ENCODE measurements around the gene HIC1. TPM values are rescaled to one million over a fixed set of nuclear protein-coding genes. Genes with fewer than 3 reads are reported as not detected.

The HIC1 gene
- total RNA-seq, 1 experiment from 2014 or later = 1.4 TPM

GRCh38 chr17:2094891-2095535 is 40.1 kb downstream of the HIC1 start:
- peak; percentile 69; the same call in 1 of the 2 replicates for ATAC-seq
- Histone ChIP-seq H3K27ac (ENCODE audit: low read length) (no peak overlapping the region), H3K36me3 (ENCODE audit: control insufficient read depth, insufficient read depth, low read length) (no peaks in the 10 kb centered on the region), H3K27me3 (ENCODE audit: control insufficient read depth, insufficient read depth, low read length) (no peaks in the 10 kb centered on the region), H3K4me1 (ENCODE audit: control insufficient read depth, insufficient read depth, low read length) (peaks cover 3% of the 10 kb centered on the region; the same call in 1 of the 2 replicates), H3K9me3 (ENCODE audit: control insufficient read depth, insufficient read depth, low read depth, low read length) (no peaks in the 10 kb centered on the region), H3K4me3 (ENCODE audit: low read depth in 2 of 2, low read length in 2 of 2) (no peak overlapping the region)
- in situ Hi-C loops (cut with HindIII; ENCODE audit: low pct_unique_long_range_greater_than_20kb, low sequenced_read_pairs) (no loop called here), intact Hi-C loops (cut with micrococcal nuclease; ENCODE audit: unreplicated experiment) (no loop called here)
- no peak for DNase-seq (ENCODE audit: low read depth, low spot score)
- TF ChIP-seq CTCF (IDR thresholded peaks at IDR 0.05) = no peak
- TF ChIP-seq SIN3A (IDR thresholded peaks at IDR 0.05; ENCODE audit: borderline replicate concordance, insufficient read depth, low read depth, low read length) = no peak
- no peak for TF ChIP-seq REST (IDR thresholded peaks at IDR 0.05; ENCODE audit: insufficient read depth in 1 of 2, low read depth in 2 of 2, low read length in 1 of 2)
- TF ChIP-seq POLR2AphosphoS5 (IDR thresholded peaks at IDR 0.05; ENCODE audit: low read depth, low read length) = no peak
- TF ChIP-seq TCF7L2 (IDR thresholded peaks at IDR 0.05; ENCODE audit: low read depth, low read length) = no peak
- ChIA-PET CTCF (interaction anchor here (0.6 kb wide), 1 partner anchor 1568 kb away, joined by 3 read pairs; no protein-coding TSS in a partner anchor), POLR2A (no interaction called here)
- no TSS peak for BruUV-seq (replicated peaks)

GRCh38 chr17:2095536-2095910 is 40.6 kb downstream of the HIC1 start:
- in situ Hi-C loops (cut with HindIII; ENCODE audit: low pct_unique_long_range_greater_than_20kb, low sequenced_read_pairs) (no loop called here), intact Hi-C loops (cut with micrococcal nuclease; ENCODE audit: unreplicated experiment) (no loop called here)
- no peaks in the 10 kb centered on the region for H3K9me3 ChIP-seq (ENCODE audit: control insufficient read depth, insufficient read depth, low read depth, low read length)
- H3K27ac ChIP-seq (ENCODE audit: low read length) = no peak overlapping the region
- DNase-seq (ENCODE audit: low read depth, low spot score) = no peak
- TF ChIP-seq CTCF (IDR thresholded peaks at IDR 0.05) (no peak), TCF7L2 (IDR thresholded peaks at IDR 0.05; ENCODE audit: low read depth, low read length) (no peak), REST (IDR thresholded peaks at IDR 0.05; ENCODE audit: insufficient read depth in 1 of 2, low read depth in 2 of 2, low read length in 1 of 2) (no peak), POLR2AphosphoS5 (IDR thresholded peaks at IDR 0.05; ENCODE audit: low read depth, low read length) (no peak), SIN3A (IDR thresholded peaks at IDR 0.05; ENCODE audit: borderline replicate concordance, insufficient read depth, low read depth, low read length) (no peak)
- no TSS peak for BruUV-seq (replicated peaks)
- ChIA-PET POLR2A (no interaction called here), CTCF (interaction anchor here (0.6 kb wide), 1 partner anchor 1567 kb away, joined by 3 read pairs; no protein-coding TSS in a partner anchor)
- peaks cover 3% of the 10 kb centered on the region; the same call in 1 of the 2 replicates for H3K4me1 ChIP-seq (ENCODE audit: control insufficient read depth, insufficient read depth, low read length)
- H3K4me3 ChIP-seq (ENCODE audit: low read depth in 2 of 2, low read length in 2 of 2) = no peak overlapping the region
- no peaks in the 10 kb centered on the region for H3K36me3 ChIP-seq (ENCODE audit: control insufficient read depth, insufficient read depth, low read length)
- no peaks in the 10 kb centered on the region for H3K27me3 ChIP-seq (ENCODE audit: control insufficient read depth, insufficient read depth, low read length)
- ATAC-seq = no peak
